ENCODE data around the gene LIPK.

LIPK gene

DNA sequence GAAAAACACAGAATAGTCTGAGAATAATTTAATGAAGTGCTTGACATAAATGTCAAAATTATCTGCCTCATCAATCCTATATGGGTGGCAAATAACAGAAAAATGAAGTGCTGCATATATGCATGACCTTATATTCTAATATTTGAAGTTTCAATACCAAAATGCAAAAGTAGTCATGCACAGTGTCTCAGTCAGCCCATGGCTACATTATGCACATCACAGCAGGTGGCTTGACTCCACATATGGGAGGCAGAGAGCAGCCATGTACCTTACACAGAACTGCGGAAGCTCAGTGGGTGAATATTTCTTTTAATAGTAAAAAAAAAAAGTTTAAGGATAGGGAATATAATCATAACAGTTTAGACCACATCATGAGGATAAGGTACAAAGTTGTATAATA is 36.4 kb downstream of the LIPK start:
- no peak for TF ChIP-seq POU2F2 (IDR thresholded peaks at IDR 0.05; ENCODE audit: low read depth, low read length)
- no peak for TF ChIP-seq POLR2A (IDR thresholded peaks at IDR 0.05; ENCODE audit: low read depth, low read length)
- no peak for TF ChIP-seq TAF1 (IDR thresholded peaks at IDR 0.05; ENCODE audit: low read depth, low read length)
- no peak for TF ChIP-seq SPI1 (IDR thresholded peaks at IDR 0.05; ENCODE audit: low read depth, low read length)
- no peak for TF ChIP-seq PAX5 (IDR thresholded peaks at IDR 0.05; ENCODE audit: insufficient read depth, low read length, severe bottlenecking)
- TF ChIP-seq POLR2AphosphoS5 (IDR thresholded peaks at IDR 0.05; ENCODE audit: low read depth, low read length) = no peak
- FAIRE-seq (no peak), DNase-seq (ENCODE audit: insufficient read length, low spot score) (no peak)

DNA sequence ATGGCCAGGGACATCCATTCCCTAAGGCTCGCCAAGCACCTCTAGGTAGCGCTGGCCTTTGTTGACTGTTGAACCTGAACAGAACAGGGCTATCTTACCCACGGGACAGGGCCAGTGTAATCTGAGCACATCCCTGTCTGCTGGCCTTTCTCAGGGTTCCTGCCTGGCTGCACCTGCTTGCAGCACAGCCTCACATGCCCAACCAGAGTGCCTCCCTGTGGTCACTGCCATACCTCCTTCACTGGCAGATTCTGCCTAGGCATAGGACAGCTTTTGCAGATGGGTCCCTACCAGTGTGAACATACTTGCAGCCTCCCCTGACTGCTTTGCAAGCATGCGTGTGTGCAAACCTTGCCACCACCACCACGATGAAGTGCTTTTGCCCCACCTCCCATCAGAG is 38.0 kb downstream of the LIPK start:
- FAIRE-seq = no peak
- DNase-seq (ENCODE audit: insufficient read length, low spot score) = no peak
- TF ChIP-seq POLR2AphosphoS5 (IDR thresholded peaks at IDR 0.05; ENCODE audit: low read depth, low read length) = no peak
- TF ChIP-seq POLR2A (IDR thresholded peaks at IDR 0.05; ENCODE audit: low read depth, low read length) = no peak
- TF ChIP-seq TAF1 (IDR thresholded peaks at IDR 0.05; ENCODE audit: low read depth, low read length) = no peak
- no peak for TF ChIP-seq PAX5 (IDR thresholded peaks at IDR 0.05; ENCODE audit: insufficient read depth, low read length, severe bottlenecking)
- TF ChIP-seq SPI1 (IDR thresholded peaks at IDR 0.05; ENCODE audit: low read depth, low read length) = no peak
- TF ChIP-seq POU2F2 (IDR thresholded peaks at IDR 0.05; ENCODE audit: low read depth, low read length) = no peak

DNA sequence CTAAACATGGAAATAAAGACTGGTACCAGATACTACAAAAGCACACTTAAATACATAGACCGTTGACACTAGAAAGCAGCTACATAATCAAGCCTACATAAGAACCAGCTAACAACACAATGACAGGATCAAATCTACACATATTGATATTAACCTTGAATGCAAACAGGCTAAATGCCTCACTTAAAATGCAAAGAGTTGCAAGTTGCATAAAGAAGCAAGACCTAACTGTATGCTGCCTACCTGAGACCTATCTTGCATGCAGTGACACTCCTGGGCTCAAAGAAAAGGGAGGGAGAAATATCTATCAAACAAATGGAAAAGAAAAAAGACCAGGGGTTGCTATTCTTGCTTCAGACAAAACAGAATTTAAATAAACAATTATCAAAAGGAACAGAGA is 39.6 kb downstream of the LIPK start:
- no peak for FAIRE-seq
- DNase-seq (ENCODE audit: insufficient read length, low spot score) = no peak
- TF ChIP-seq POLR2A (IDR thresholded peaks at IDR 0.05; ENCODE audit: low read depth, low read length) (no peak), POLR2AphosphoS5 (IDR thresholded peaks at IDR 0.05; ENCODE audit: low read depth, low read length) (no peak), PAX5 (IDR thresholded peaks at IDR 0.05; ENCODE audit: insufficient read depth, low read length, severe bottlenecking) (no peak), TAF1 (IDR thresholded peaks at IDR 0.05; ENCODE audit: low read depth, low read length) (no peak)

DNA sequence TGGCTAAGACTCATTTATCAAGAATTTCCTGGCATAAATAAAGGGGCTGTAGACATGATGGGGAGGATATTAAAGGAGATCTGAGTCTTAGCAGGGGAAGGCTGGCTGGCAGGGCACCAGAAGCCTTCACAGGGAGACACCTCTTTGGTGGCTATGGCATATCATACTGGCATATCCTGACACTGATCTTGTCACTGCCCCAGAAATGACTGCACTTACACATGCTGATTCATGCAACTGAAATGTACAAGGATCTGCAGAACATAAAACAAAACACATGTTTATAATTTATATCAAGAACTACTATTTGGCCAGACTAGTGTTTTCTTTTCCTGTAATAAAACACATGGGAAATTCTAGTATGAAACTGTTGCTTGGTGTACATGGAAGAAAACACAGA is 48.2 kb downstream of the LIPK start:
- no peak for FAIRE-seq

DNA sequence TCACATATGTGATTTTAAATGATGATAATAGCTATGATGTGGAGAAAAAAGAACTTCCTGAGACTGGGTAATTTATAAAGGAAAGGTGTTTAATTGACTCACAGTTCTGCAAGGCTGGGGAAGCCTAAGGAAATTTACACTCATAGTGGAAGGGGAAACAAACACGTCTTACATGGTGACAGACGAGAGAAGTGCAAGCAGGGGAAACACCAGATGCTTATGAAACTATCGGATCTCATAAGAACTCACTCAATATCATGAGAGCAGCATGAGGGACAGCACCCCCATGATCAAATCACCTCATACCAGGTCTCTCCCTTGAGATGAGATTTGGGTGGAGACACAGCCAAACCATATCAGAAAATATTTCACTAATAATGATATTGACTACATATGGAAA is 49.7 kb downstream of the LIPK start:
- FAIRE-seq (no peak), DNase-seq (ENCODE audit: insufficient read length, low spot score) (no peak)
- TF ChIP-seq POLR2AphosphoS5 (IDR thresholded peaks at IDR 0.05; ENCODE audit: low read depth, low read length) = no peak
- TF ChIP-seq POLR2A (IDR thresholded peaks at IDR 0.05; ENCODE audit: low read depth, low read length) = no peak
- TF ChIP-seq PAX5 (IDR thresholded peaks at IDR 0.05; ENCODE audit: insufficient read depth, low read length, severe bottlenecking) = no peak
- TF ChIP-seq SPI1 (IDR thresholded peaks at IDR 0.05; ENCODE audit: low read depth, low read length) = no peak
- no peak for TF ChIP-seq TAF1 (IDR thresholded peaks at IDR 0.05; ENCODE audit: low read depth, low read length)

More for the DNA sequence above, 48.2 kb downstream of the LIPK start:
- TF ChIP-seq POLR2A (IDR thresholded peaks at IDR 0.05; ENCODE audit: low read depth, low read length) = no peak
- TF ChIP-seq SPI1 (IDR thresholded peaks at IDR 0.05; ENCODE audit: low read depth, low read length) = no peak
- TF ChIP-seq TAF1 (IDR thresholded peaks at IDR 0.05; ENCODE audit: low read depth, low read length) = no peak
- TF ChIP-seq POU2F2 (IDR thresholded peaks at IDR 0.05; ENCODE audit: low read depth, low read length) = no peak
- no peak for TF ChIP-seq POLR2AphosphoS5 (IDR thresholded peaks at IDR 0.05; ENCODE audit: low read depth, low read length)
- no peak for TF ChIP-seq PAX5 (IDR thresholded peaks at IDR 0.05; ENCODE audit: insufficient read depth, low read length, severe bottlenecking)
- no peak for DNase-seq (ENCODE audit: insufficient read length, low spot score)

DNA sequence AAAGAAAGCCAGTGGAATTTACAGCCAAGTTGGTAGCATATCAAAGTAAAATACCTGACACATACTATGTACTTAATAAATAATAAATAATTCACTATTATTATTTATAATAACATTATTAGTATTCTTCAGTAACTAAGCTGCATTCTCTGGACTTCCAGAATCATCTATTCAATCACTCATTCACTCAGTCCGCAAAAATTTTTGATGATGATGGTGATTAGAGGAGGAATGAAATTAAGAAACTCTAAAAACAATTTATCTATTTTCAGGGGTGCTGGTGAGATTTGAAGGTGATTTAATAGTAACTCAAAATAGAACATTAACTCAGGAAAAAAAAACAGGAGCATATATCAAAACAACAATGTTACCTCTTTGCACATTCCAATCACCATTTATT is 50.6 kb downstream of the LIPK start:
- DNase-seq (ENCODE audit: insufficient read length, low spot score) = no peak
- no peak for FAIRE-seq
- no peak for TF ChIP-seq POLR2AphosphoS5 (IDR thresholded peaks at IDR 0.05; ENCODE audit: low read depth, low read length)

DNA sequence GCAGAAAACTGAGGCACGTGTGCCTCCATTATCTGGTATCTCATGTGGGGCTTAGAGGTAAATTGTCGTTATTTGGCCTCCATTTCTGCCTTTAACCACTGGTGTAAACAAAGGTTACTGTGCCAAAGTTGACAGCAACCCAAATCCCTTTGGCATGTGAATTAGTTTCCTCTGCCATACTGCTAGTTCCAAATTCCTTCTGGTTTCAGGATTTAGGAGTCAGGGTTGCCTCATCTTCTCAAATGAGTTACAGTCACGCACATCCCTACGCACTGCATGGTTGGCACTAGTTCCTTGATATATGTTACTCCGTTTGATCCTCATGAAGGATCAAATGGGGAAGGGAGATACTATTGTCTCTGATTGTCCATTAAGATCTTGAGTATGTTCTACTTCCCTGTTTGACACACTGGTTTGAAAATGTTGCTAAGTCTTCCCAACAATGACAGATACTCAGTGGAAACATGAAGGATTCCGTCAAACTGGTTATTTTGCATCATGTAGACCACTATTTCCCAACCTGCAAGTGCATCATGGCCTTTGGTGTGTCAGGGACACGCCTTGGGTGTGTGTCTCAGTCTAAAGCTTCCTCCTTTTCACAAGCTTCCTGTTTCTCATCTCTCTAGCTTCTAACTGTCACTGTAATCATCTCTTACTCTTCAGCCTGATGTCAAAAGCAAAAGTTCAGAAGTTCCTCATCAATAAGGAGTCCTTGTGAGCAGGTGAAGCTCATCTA is 53.5 kb downstream of the LIPK start, which contains the start of gene LIPN:
TSS of gene LIPN (plus strand) at position 655 of the 736 bp plus-strand sequence. CDS start 1,386 bp downstream, outside the sequence.
- FAIRE-seq = peak; percentile 81
- TF ChIP-seq POLR2AphosphoS5 (IDR thresholded peaks at IDR 0.05; ENCODE audit: low read depth, low read length) = no peak
- TF ChIP-seq SPI1 (IDR thresholded peaks at IDR 0.05; ENCODE audit: low read depth, low read length) = no peak
- no peak for TF ChIP-seq TAF1 (IDR thresholded peaks at IDR 0.05; ENCODE audit: low read depth, low read length)
- DNase-seq (ENCODE audit: insufficient read length, low spot score) = no peak

DNA sequence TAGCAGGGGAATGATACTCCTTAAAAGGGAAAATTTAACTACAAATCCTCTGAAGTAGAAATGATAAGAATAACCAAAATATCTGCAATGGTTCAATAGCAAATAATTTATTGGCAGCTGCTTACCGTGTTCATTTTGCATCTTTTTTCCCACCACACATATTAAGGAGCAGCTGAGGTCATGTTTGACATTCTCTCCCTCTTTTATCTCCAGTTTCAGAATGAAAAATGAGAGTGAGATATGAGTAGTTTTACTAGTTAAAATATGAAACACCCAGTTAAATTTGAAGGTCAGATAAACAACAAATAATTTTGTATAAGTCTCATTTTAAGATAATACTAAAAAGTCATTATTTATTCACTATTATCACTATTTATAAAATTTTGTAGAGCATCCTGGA is 56.9 kb downstream of the LIPK start:
- FAIRE-seq (no peak), DNase-seq (ENCODE audit: insufficient read length, low spot score) (no peak)
- TF ChIP-seq POLR2AphosphoS5 (IDR thresholded peaks at IDR 0.05; ENCODE audit: low read depth, low read length) = no peak
- TF ChIP-seq POLR2A (IDR thresholded peaks at IDR 0.05; ENCODE audit: low read depth, low read length) = no peak
- no peak for TF ChIP-seq TAF1 (IDR thresholded peaks at IDR 0.05; ENCODE audit: low read depth, low read length)
- TF ChIP-seq PAX5 (IDR thresholded peaks at IDR 0.05; ENCODE audit: insufficient read depth, low read length, severe bottlenecking) = no peak
- TF ChIP-seq SPI1 (IDR thresholded peaks at IDR 0.05; ENCODE audit: low read depth, low read length) = no peak
- TF ChIP-seq POU2F2 (IDR thresholded peaks at IDR 0.05; ENCODE audit: low read depth, low read length) = no peak

DNA sequence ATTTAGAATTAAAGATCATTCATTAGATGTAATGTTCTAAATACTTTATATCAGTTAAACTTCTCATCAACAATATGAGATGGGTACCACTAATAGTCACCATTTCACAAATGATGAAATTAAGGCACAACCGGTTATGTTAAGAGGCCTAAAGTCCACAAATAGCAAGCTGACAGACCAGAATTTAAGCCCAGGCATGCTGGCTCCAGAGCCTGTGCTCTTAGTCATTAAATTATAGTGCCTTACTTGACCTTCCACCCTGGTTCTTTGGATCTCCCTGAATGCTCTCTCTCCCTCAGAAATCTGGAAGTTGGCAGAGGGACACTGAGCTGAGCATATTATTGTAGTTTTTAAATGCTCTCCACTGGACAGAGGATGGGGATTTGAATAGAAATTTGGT is 57.4 kb downstream of the LIPK start:
- TF ChIP-seq POU2F2 (IDR thresholded peaks at IDR 0.05; ENCODE audit: low read depth, low read length) = no peak
- TF ChIP-seq TAF1 (IDR thresholded peaks at IDR 0.05; ENCODE audit: low read depth, low read length) = no peak
- TF ChIP-seq SPI1 (IDR thresholded peaks at IDR 0.05; ENCODE audit: low read depth, low read length) = no peak
- no peak for TF ChIP-seq POLR2AphosphoS5 (IDR thresholded peaks at IDR 0.05; ENCODE audit: low read depth, low read length)
- TF ChIP-seq PAX5 (IDR thresholded peaks at IDR 0.05; ENCODE audit: insufficient read depth, low read length, severe bottlenecking) = no peak
- TF ChIP-seq POLR2A (IDR thresholded peaks at IDR 0.05; ENCODE audit: low read depth, low read length) = no peak
- FAIRE-seq (no peak), DNase-seq (ENCODE audit: insufficient read length, low spot score) (no peak)

DNA sequence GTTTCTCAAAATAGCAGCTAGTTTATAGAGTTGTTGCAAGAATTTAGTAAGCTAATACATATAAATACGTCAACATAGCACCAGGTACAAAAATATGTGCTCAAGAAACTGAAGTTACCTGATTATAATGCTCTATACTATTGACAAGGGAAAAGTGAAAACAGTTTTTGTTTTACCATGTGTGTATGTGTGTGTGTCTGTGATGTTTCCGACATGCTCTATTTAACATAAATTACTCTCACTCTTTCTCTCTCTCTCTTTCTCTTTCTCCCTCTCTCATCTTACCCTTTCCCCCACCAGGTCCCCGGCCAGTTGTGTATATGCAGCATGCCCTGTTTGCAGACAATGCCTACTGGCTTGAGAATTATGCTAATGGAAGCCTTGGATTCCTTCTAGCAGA is 58.1 kb downstream of the LIPK start:
- TF ChIP-seq TAF1 (IDR thresholded peaks at IDR 0.05; ENCODE audit: low read depth, low read length) = no peak
- TF ChIP-seq SPI1 (IDR thresholded peaks at IDR 0.05; ENCODE audit: low read depth, low read length) = no peak
- TF ChIP-seq POLR2A (IDR thresholded peaks at IDR 0.05; ENCODE audit: low read depth, low read length) = no peak
- TF ChIP-seq POLR2AphosphoS5 (IDR thresholded peaks at IDR 0.05; ENCODE audit: low read depth, low read length) = no peak
- TF ChIP-seq POU2F2 (IDR thresholded peaks at IDR 0.05; ENCODE audit: low read depth, low read length) = no peak
- TF ChIP-seq PAX5 (IDR thresholded peaks at IDR 0.05; ENCODE audit: insufficient read depth, low read length, severe bottlenecking) = no peak
- no peak for FAIRE-seq
- DNase-seq (ENCODE audit: insufficient read length, low spot score) = no peak
